Measurements from ENCODE around the gene ANKEF1.

ANKEF1 gene

GRCh38 chr20:9995510-9996272 lies 39.1 kb upstream of the ANKEF1 start:
- Histone ChIP-seq H3K36me3 (ENCODE audit: insufficient read depth, low read length) (no peaks in the 10 kb centered on the region), H3K9me3 (ENCODE audit: insufficient read depth, low read depth, low read length) (no peaks in the 10 kb centered on the region), H3K9me2 (replicated peaks; ENCODE audit: low read depth, low read length) (no peaks in the 10 kb centered on the region), H3K9ac (ENCODE audit: low read depth, low read length, poor library complexity, severe bottlenecking) (no peak overlapping the region), H3K27me3 (ENCODE audit: insufficient read depth, low read length, poor library complexity, severe bottlenecking) (no peaks in the 10 kb centered on the region), H2AFZ (ENCODE audit: low read length) (no peak overlapping the region), H3K4me1 (ENCODE audit: insufficient read depth, low read length, poor library complexity, severe bottlenecking) (no peaks in the 10 kb centered on the region), H3K4me3 (ENCODE audit: low read length, poor library complexity, severe bottlenecking) (no peak overlapping the region), H3K79me2 (ENCODE audit: insufficient read depth, low read length) (no peaks in the 10 kb centered on the region), H3F3A (ENCODE audit: low read depth) (no peaks in the 10 kb centered on the region), H3K4me2 (ENCODE audit: low read depth, low read length, poor library complexity, severe bottlenecking) (no peak overlapping the region), H4K20me1 (ENCODE audit: insufficient read depth, low read length, poor library complexity, severe bottlenecking) (no peaks in the 10 kb centered on the region)
- TF ChIP-seq CTCF (conservative IDR thresholded peaks at IDR 0.05; ENCODE audit: low read length) (no peak), EZH2phosphoT487 (IDR thresholded peaks at IDR 0.05; ENCODE audit: borderline replicate concordance) (no peak)

GRCh38 chr20:9996944-9997343 lies 37.8 kb upstream of the ANKEF1 start:
- Histone ChIP-seq H3K36me3 (ENCODE audit: insufficient read depth, low read length) (no peaks in the 10 kb centered on the region), H3K9me2 (replicated peaks; ENCODE audit: low read depth, low read length) (no peaks in the 10 kb centered on the region), H3K9me3 (ENCODE audit: insufficient read depth, low read depth, low read length) (no peaks in the 10 kb centered on the region), H2AFZ (ENCODE audit: low read length) (no peak overlapping the region), H3K27me3 (ENCODE audit: insufficient read depth, low read length, poor library complexity, severe bottlenecking) (no peaks in the 10 kb centered on the region), H3K4me3 (ENCODE audit: low read length, poor library complexity, severe bottlenecking) (no peak overlapping the region), H4K20me1 (ENCODE audit: insufficient read depth, low read length, poor library complexity, severe bottlenecking) (no peaks in the 10 kb centered on the region), H3K4me2 (ENCODE audit: low read depth, low read length, poor library complexity, severe bottlenecking) (no peak overlapping the region), H3K4me1 (ENCODE audit: insufficient read depth, low read length, poor library complexity, severe bottlenecking) (no peaks in the 10 kb centered on the region), H3F3A (ENCODE audit: low read depth) (no peaks in the 10 kb centered on the region), H3K79me2 (ENCODE audit: insufficient read depth, low read length) (no peaks in the 10 kb centered on the region), H3K9ac (ENCODE audit: low read depth, low read length, poor library complexity, severe bottlenecking) (no peak overlapping the region)
- no peak for TF ChIP-seq CTCF (conservative IDR thresholded peaks at IDR 0.05; ENCODE audit: low read length)
- TF ChIP-seq EZH2phosphoT487 (IDR thresholded peaks at IDR 0.05; ENCODE audit: borderline replicate concordance) = no peak

GRCh38 chr20:9999645-10000044 lies 35.1 kb upstream of the ANKEF1 start:
- Histone ChIP-seq H3K9me2 (replicated peaks; ENCODE audit: low read depth, low read length) (no peaks in the 10 kb centered on the region), H3K4me2 (ENCODE audit: low read depth, low read length, poor library complexity, severe bottlenecking) (no peak overlapping the region), H3K4me3 (ENCODE audit: low read length, poor library complexity, severe bottlenecking) (no peak overlapping the region)

More at GRCh38 chr20:9999645-10000044, 35.1 kb upstream of the ANKEF1 start:
- no peaks in the 10 kb centered on the region for H3K27me3 ChIP-seq (ENCODE audit: insufficient read depth, low read length, poor library complexity, severe bottlenecking)
- H3K9ac ChIP-seq (ENCODE audit: low read depth, low read length, poor library complexity, severe bottlenecking) = no peak overlapping the region
- no peaks in the 10 kb centered on the region for H3F3A ChIP-seq (ENCODE audit: low read depth)
- no peaks in the 10 kb centered on the region for H3K79me2 ChIP-seq (ENCODE audit: insufficient read depth, low read length)
- H2AFZ ChIP-seq (ENCODE audit: low read length) = no peak overlapping the region
- no peaks in the 10 kb centered on the region for H3K9me3 ChIP-seq (ENCODE audit: insufficient read depth, low read depth, low read length)
- no peaks in the 10 kb centered on the region for H4K20me1 ChIP-seq (ENCODE audit: insufficient read depth, low read length, poor library complexity, severe bottlenecking)
- H3K4me1 ChIP-seq (ENCODE audit: insufficient read depth, low read length, poor library complexity, severe bottlenecking) = no peaks in the 10 kb centered on the region
- TF ChIP-seq CTCF (conservative IDR thresholded peaks at IDR 0.05; ENCODE audit: low read length) = no peak
- no peak for TF ChIP-seq EZH2phosphoT487 (IDR thresholded peaks at IDR 0.05; ENCODE audit: borderline replicate concordance)
- H3K36me3 ChIP-seq (ENCODE audit: insufficient read depth, low read length) = no peaks in the 10 kb centered on the region
